MM.1S (cell line): ENCODE results near the gene CTNND1.

Source experiments
- DNase-seq: peaks from one replicate; pipeline ENCODE4 v3.0.0-alpha.2; 2015
- H2AFZ ChIP-seq: fragments of 300-600 bp; sonication (generic); 2 replicates; pipeline ENCODE4 v1.6.0; 2016; ENCODE audit warnings: antibody characterized with exemption, low read length
- H3F3A ChIP-seq: fragments of 300-600 bp; sonication (generic); 2 replicates; pipeline ENCODE4 v1.6.1; 2016; ENCODE audit warnings: mild to moderate bottlenecking, antibody characterized with exemption, low read length, moderate library complexity, mixed read lengths; ENCODE audit not compliant: insufficient read depth
- H3K27ac ChIP-seq: fragments of 300-600 bp; sonication (generic); 2 replicates; pipeline ENCODE4 v1.5.1; 2016; ENCODE audit warnings: mild to moderate bottlenecking, low read length
- H3K27me3 ChIP-seq: fragments of 300-600 bp; sonication (generic); replicated peaks from 2 replicates; pipeline ENCODE4 v1.6.0; 2016; ENCODE audit warnings: low read length; ENCODE audit not compliant: insufficient read depth
- H3K36me3 ChIP-seq: fragments of 300-600 bp; sonication (generic); replicated peaks from 2 replicates; pipeline ENCODE4 v1.6.1; 2016; ENCODE audit warnings: mild to moderate bottlenecking, low read length, mixed read lengths; ENCODE audit not compliant: insufficient read depth
- H3K4me1 ChIP-seq: fragments of 300-600 bp; sonication (generic); 2 replicates; pipeline ENCODE4 v1.6.1; 2016; ENCODE audit warnings: low read length, mixed read lengths
- H3K4me2 ChIP-seq: fragments of 300-600 bp; sonication (generic); 2 replicates; pipeline ENCODE4 v1.6.0; 2016; ENCODE audit warnings: low read depth, low read length
- H3K4me3 ChIP-seq: fragments of 300-600 bp; sonication (generic); 2 replicates; pipeline ENCODE4 v1.5.1; 2016; ENCODE audit warnings: low read length, mixed read lengths
- H3K79me2 ChIP-seq: fragments of 300-600 bp; sonication (generic); 2 replicates; pipeline ENCODE4 v1.6.1; 2016; ENCODE audit warnings: mixed run types, low read length, mixed read lengths
- H3K9ac ChIP-seq: fragments of 300-600 bp; sonication (generic); 2 replicates; pipeline ENCODE4 v1.6.1; 2016; ENCODE audit warnings: low read length, mixed read lengths
- H3K9me2 ChIP-seq: fragments of 300-600 bp; sonication (generic); replicated peaks from 2 replicates; pipeline ENCODE4 v1.6.1; 2016; ENCODE audit warnings: mild to moderate bottlenecking, low read length, mixed read lengths; ENCODE audit not compliant: insufficient read depth
- H3K9me3 ChIP-seq: fragments of 300-600 bp; sonication (generic); replicated peaks from 2 replicates; pipeline ENCODE4 v1.6.1; 2016; ENCODE audit warnings: mild to moderate bottlenecking, low read length, mixed read lengths; ENCODE audit not compliant: insufficient read depth
- H4K20me1 ChIP-seq: fragments of 300-600 bp; sonication (generic); 2 replicates; pipeline ENCODE4 v1.6.1; 2016; ENCODE audit warnings: mild to moderate bottlenecking, low read length, moderate library complexity, mixed read lengths; ENCODE audit not compliant: insufficient read depth
- EZH2 ChIP-seq: fragments of 300-600 bp; sonication (generic); optimal IDR thresholded peaks from 2 replicates; pipeline ENCODE3; 2017; ENCODE audit warnings: low read depth, mild to moderate bottlenecking, antibody characterized with exemption, low read length, mixed read lengths
- EZH2phosphoT487 ChIP-seq: fragments of 300-600 bp; sonication (generic); IDR thresholded peaks from 2 replicates; pipeline ENCODE4 v1.6.1; 2018; ENCODE audit warnings: antibody characterized with exemption, low read length
- TF ChIP-seq, protein P1 (sequence below): fragments of 300-600 bp; sonication (generic); IDR thresholded peaks from 2 replicates; pipeline ENCODE4 v1.5.1; 2016; ENCODE audit warnings: antibody characterized with exemption, low read length, mixed read lengths

CTNND1 gene

DNA sequence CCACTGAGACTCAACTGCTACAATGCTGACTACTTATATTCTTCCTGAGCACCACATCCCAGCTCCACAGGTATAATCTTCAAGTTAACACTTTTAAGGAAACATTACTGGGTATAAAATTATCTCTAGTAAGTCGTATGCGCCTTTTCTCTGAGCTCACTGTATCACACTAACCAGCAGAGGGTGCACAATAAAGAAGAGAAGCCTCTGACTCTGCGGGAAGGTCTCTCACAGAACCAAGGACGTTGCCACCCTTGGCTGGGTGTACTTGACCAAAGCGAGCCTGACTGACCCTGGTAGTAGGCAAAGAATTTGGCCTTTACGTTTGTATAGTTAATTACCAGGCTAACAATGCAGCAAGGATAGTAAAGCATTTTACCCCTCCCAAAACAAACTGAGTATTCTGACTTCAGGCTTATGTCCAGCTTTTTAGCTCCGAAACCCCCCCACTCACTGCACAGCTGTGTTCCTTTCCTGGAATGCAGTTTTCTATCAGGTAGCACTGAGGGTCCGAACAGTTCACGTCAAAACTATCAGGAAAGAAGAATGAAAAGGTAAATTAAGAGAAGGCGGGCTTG is 9.8 kb upstream of the CTNND1 start, which contains the start of gene BTBD18:
Gene BTBD18, minus strand, starts transcription at position 144 of the 578 bp plus-strand sequence. CDS start 631 bp downstream, outside the sequence.
- H3K9me2 ChIP-seq: no peaks in the 10 kb centered on the region
- no peaks in the 10 kb centered on the region for H3F3A ChIP-seq
- H3K4me3 ChIP-seq: no peak within 1 kb of the TSS
- H4K20me1 ChIP-seq: no peaks in the 10 kb centered on the region
- H3K79me2 ChIP-seq: no peaks in the 10 kb centered on the region
- no peak within 1 kb of the TSS for H3K4me2 ChIP-seq
- no peak for TF ChIP-seq EZH2phosphoT487
- no peak for TF ChIP-seq EZH2
- no peaks in the 10 kb centered on the region for H3K27me3 ChIP-seq
- no peak within 1 kb of the TSS for H2AFZ ChIP-seq
- H3K4me1 ChIP-seq: no peaks in the 10 kb centered on the region
- no peaks in the 10 kb centered on the region for H3K9me3 ChIP-seq
- DNase-seq: no peak
- H3K36me3 ChIP-seq: no peaks in the 10 kb centered on the region
- no peak within 1 kb of the TSS for H3K9ac ChIP-seq
- no peak within 1 kb of the TSS for H3K27ac ChIP-seq

DNA sequence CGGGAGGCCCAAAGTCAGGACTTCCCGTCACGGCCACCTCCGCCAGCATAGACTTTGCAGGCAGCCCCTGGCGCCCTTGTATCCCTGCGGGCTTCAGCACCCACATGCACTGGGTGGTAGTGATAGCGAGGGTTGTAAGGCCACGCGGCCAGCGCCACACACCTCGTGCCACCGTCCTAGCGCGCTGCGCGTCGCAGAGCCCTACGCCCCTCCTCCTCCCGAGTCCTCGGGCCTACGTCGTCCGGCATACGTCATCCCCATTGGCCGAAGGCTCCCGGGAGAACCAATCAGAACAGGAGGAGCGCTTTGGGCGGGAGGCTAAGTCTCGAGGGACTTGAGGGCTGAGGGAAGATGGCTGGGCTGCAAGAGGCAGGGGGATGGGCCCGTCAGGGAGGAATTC is 8.6 kb upstream of the CTNND1 start:
- no peak overlapping the region for H3K9ac ChIP-seq
- H3K4me1 ChIP-seq: no peaks in the 10 kb centered on the region
- no peaks in the 10 kb centered on the region for H3K36me3 ChIP-seq
- H3K27ac ChIP-seq: no peak overlapping the region
- no peaks in the 10 kb centered on the region for H4K20me1 ChIP-seq
- TF ChIP-seq EZH2phosphoT487 (no peak), EZH2 (no peak)
- TF ChIP-seq, protein P1, sequence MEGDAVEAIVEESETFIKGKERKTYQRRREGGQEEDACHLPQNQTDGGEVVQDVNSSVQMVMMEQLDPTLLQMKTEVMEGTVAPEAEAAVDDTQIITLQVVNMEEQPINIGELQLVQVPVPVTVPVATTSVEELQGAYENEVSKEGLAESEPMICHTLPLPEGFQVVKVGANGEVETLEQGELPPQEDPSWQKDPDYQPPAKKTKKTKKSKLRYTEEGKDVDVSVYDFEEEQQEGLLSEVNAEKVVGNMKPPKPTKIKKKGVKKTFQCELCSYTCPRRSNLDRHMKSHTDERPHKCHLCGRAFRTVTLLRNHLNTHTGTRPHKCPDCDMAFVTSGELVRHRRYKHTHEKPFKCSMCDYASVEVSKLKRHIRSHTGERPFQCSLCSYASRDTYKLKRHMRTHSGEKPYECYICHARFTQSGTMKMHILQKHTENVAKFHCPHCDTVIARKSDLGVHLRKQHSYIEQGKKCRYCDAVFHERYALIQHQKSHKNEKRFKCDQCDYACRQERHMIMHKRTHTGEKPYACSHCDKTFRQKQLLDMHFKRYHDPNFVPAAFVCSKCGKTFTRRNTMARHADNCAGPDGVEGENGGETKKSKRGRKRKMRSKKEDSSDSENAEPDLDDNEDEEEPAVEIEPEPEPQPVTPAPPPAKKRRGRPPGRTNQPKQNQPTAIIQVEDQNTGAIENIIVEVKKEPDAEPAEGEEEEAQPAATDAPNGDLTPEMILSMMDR: no peak
- H3K4me2 ChIP-seq: no peak overlapping the region
- no peaks in the 10 kb centered on the region for H3K79me2 ChIP-seq
- H3K27me3 ChIP-seq: no peaks in the 10 kb centered on the region
- H3K9me2 ChIP-seq: no peaks in the 10 kb centered on the region
- H3F3A ChIP-seq: no peaks in the 10 kb centered on the region
- no peak for DNase-seq
- no peaks in the 10 kb centered on the region for H3K9me3 ChIP-seq
- no peak overlapping the region for H3K4me3 ChIP-seq
- H2AFZ ChIP-seq: no peak overlapping the region

DNA sequence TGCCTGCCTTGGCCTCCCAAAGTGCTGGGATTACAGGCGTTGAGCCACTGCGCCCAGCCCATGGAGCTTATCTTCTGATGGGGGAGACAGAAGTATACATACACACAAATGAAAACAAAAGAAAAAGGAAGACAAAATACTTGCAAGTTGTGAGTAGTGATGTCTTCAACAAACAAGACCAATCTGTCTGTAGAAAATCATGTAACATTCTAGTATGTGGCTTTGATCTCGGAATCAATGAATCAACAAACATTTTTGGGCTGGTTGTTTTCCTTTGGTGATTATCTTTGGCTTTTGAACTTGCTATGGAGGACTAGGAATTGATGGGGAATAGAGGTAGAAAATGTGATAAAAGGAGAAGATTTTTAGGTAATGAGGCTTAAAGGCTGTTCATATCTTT is 3.4 kb upstream of the CTNND1 start:
- no peaks in the 10 kb centered on the region for H3K36me3 ChIP-seq
- no peak overlapping the region for H3K27ac ChIP-seq
- no peaks in the 10 kb centered on the region for H4K20me1 ChIP-seq
- H3K9me3 ChIP-seq: no peaks in the 10 kb centered on the region
- H3K27me3 ChIP-seq: no peaks in the 10 kb centered on the region
- H3K9ac ChIP-seq: no peak overlapping the region
- H3F3A ChIP-seq: no peaks in the 10 kb centered on the region
- H3K4me2 ChIP-seq: no peak overlapping the region
- TF ChIP-seq EZH2 (no peak), EZH2phosphoT487 (no peak)
- TF ChIP-seq, protein P1: no peak
- H3K4me3 ChIP-seq: no peak overlapping the region
- no peaks in the 10 kb centered on the region for H3K9me2 ChIP-seq
- no peaks in the 10 kb centered on the region for H3K4me1 ChIP-seq
- H3K79me2 ChIP-seq: no peaks in the 10 kb centered on the region
- DNase-seq: no peak
- H2AFZ ChIP-seq: no peak overlapping the region

DNA sequence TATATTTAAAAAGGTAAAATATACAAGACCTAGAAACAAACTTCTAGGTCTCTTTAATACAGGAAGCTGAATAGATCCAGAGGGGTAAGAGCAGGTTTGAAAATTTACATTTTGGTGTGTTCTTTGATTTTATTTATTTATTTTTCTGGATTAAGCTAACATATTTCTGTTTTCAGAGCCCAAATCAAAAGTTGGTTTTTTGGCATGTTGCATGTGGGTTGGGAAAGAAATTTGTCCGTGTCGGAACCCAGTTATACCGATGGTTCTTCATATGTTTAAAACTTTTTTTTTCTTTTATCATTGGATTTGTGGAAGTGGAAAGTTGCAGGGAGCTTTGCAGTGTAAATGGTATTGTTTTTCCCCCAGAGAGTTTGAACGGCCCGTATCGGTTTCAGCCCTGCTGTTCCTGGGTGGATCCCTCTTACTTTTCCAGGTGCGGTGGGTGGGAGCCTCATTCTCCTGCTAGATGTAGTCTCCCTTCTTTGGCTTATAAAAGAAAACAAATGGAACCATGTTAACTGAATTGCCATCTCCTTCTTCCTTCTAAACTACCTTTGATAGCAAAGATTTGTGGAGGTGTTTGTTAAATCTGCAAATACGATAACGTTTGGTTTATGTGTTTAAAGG is 746 bp downstream of the CTNND1 start:
- H4K20me1 ChIP-seq: no peaks in the 10 kb centered on the region
- no peaks in the 10 kb centered on the region for H3K9me3 ChIP-seq
- H3K27me3 ChIP-seq: no peaks in the 10 kb centered on the region
- TF ChIP-seq EZH2phosphoT487: no peak
- TF ChIP-seq, protein P1: no peak
- TF ChIP-seq EZH2: no peak
- H3K4me1 ChIP-seq: no peaks in the 10 kb centered on the region
- H3K4me2 ChIP-seq: no peak overlapping the region
- H3K27ac ChIP-seq: no peak overlapping the region
- H3K79me2 ChIP-seq: no peaks in the 10 kb centered on the region
- H3K9me2 ChIP-seq: no peaks in the 10 kb centered on the region
- H3K36me3 ChIP-seq: no peaks in the 10 kb centered on the region
- H3F3A ChIP-seq: no peaks in the 10 kb centered on the region
- H2AFZ ChIP-seq: no peak overlapping the region
- no peak overlapping the region for H3K9ac ChIP-seq
- H3K4me3 ChIP-seq: no peak overlapping the region
- DNase-seq: no peak
